Psoas muscle (tissue), 8 donors: ENCODE measurements around the gene CPSF6. TPM values are rescaled to one million over a fixed set of nuclear protein-coding genes. Genes with fewer than 3 reads are reported as not detected.
A peak's percentile ranks its signal among the peaks of the same experiment; 100 is the strongest.

Source experiments
- ATAC-seq, 4 donors: fragments of 200-7000 bp; cut with Tn5 transposase; one replicate each; pipeline ENCODE4 v1.9.1; 2020; ENCODE audit warnings: moderate library complexity in 3 of 4, mild to moderate bottlenecking in 2 of 4
- DNase-seq, 2 donors: peaks; one replicate each; pipeline ENCODE4 v3.0.0-alpha.2; 2020
- H3K27ac ChIP-seq: fragments of 200-600 bp; one replicate; pipeline ENCODE4 v1.8.0; 2022
- H3K27me3 ChIP-seq, 3 donors: fragments of 200-600 bp in 1 of 3; one replicate each; pipeline versions ENCODE4 v1.6.1 to v1.8.0; 2013 to 2022; ENCODE audit warnings: low read length in 2 of 3, mild to moderate bottlenecking in 2 of 3, moderate library complexity in 1 of 3; ENCODE audit not compliant: insufficient read depth in 3 of 3
- H3K36me3 ChIP-seq, 2 donors: fragments of 200-600 bp in 1 of 2; one replicate each; pipeline versions ENCODE4 v1.6.1 to v1.8.0; 2013 to 2022; ENCODE audit warnings: low read depth in 1 of 2, mild to moderate bottlenecking in 1 of 2, moderate library complexity in 1 of 2; ENCODE audit not compliant: insufficient read depth in 1 of 2
- H3K4me1 ChIP-seq: fragments of 200-600 bp; one replicate; pipeline ENCODE4 v1.8.0; 2022
- H3K4me3 ChIP-seq: fragments of 200-600 bp; one replicate; pipeline ENCODE4 v1.8.0; 2022; ENCODE audit warnings: mild to moderate bottlenecking
- H3K9me3 ChIP-seq: fragments of 200-600 bp; one replicate; pipeline ENCODE4 v1.8.0; 2022
- CTCF ChIP-seq: fragments of 200-600 bp; IDR thresholded peaks from one replicate; pipeline ENCODE4 v1.8.0; 2022; ENCODE audit warnings: antibody characterized with exemption
- WGBS, 3 donors: extraction: QIAGEN DNeasy Blood & Tissue Kit; methylation state at CpG; one replicate each; pipeline versions ENCODE4 v1.1.6 to v1.1.7; 2013; 5-methylcytosine and 5-hydroxymethylcytosine counted together
- intact Hi-C, 2 donors: fragments of 100-400 bp; cut with DNase I; formaldehyde crosslinking; loops; one replicate each; pipeline versions ENCODE4 v1.11.0 to v1.14.2; 2022
- polyA plus RNA-seq, 3 donors: library from polyadenylated mRNA; stranded (reverse); fragments of 200-250 nt; gene quantifications; one replicate each; pipeline ENCODE4 v1.2.3, GENCODE V29; 2013
- total RNA-seq, 4 donors: library from RNA; stranded (reverse); fragmentation: NEBNext Ultra II Directional in 2 of 4; extraction: Animal tissue kit (Norgen Biotek cat#: 25700) in 2 of 4; gene quantifications; one replicate each; pipeline versions ENCODE4 v1.2.1 to v1.2.4, GENCODE V29; 2021 to 2023
- donor health status: healthy with polysubstance abuse.
- donor health status: DM: no; HTN: no; CAD: no; lungs with moderate emphysema.
- donor health status: Bipolar disorder and iron deficiency.
- donor health status: healthy.
- donor health status: DM: yes; HTN: yes; CAD: no.
- donor health status: DM: no; HTN: no; CAD: no.
- donor health status: DM: no; HTN: no; CAD: no.
- donor health status: DM: yes; HTN: yes; CAD: no.

The CPSF6 gene
- total and polyA plus RNA-seq, 7 donors = 13.0 to 36.6 (median 23.6) TPM

GRCh38 chr12:69243099-69244084 lies 4.0 kb downstream of the CPSF6 start:
- H3K4me1 ChIP-seq = peaks cover 60% of the 10 kb centered on the region
- TF ChIP-seq CTCF = no peak

GRCh38 chr12:69247268-69248018 lies 8.1 kb downstream of the CPSF6 start:
- H3K36me3 ChIP-seq = peaks cover 0 to 3% of the 10 kb centered on the region in 2 donors
- no peak overlapping the region for H3K27ac ChIP-seq
- WGBS, 3 donors = 70 to 82% (median 71%) methylated on average over 3 of the region's 3 CpGs
- ATAC-seq (no peak), DNase-seq (no peak)
- peaks cover 57% of the 10 kb centered on the region for H3K4me1 ChIP-seq
- no peak for TF ChIP-seq CTCF
- no peaks in the 10 kb centered on the region for H3K27me3 ChIP-seq
- H3K4me3 ChIP-seq = no peak overlapping the region
- no peaks in the 10 kb centered on the region for H3K9me3 ChIP-seq
- intact Hi-C loops = loop anchor here in 1 of 2 donors (10.0 kb wide), 1 partner anchor 413 kb away; no protein-coding TSS in a partner anchor

More at GRCh38 chr12:69243099-69244084, 4.0 kb downstream of the CPSF6 start:
- H3K9me3 ChIP-seq = no peaks in the 10 kb centered on the region
- no peaks in the 10 kb centered on the region for H3K36me3 ChIP-seq
- H3K4me3 ChIP-seq = no peak overlapping the region
- H3K27ac ChIP-seq = no peak overlapping the region
- WGBS, 3 donors = 65 to 75% (median 66%) methylated on average over 7 of the region's 7 CpGs
- DNase-seq = no peak
- H3K27me3 ChIP-seq = no peaks in the 10 kb centered on the region
- ATAC-seq = no peak
- intact Hi-C loops = loop anchor here in 1 of 2 donors (10.0 kb wide), 1 partner anchor 409 kb away; no protein-coding TSS in a partner anchor

- ATAC-seq (peak in 1 of 4 donors; percentile 42), DNase-seq (no peak)
- peaks cover 32% of the 10 kb centered on the region for H3K4me1 ChIP-seq
- WGBS, 3 donors = 28 to 38% (median 29%) methylated on average over 1 of the region's 1 CpG
- no peak overlapping the region for H3K27ac ChIP-seq
- intact Hi-C loops = no loop called here
- H3K9me3 ChIP-seq = no peaks in the 10 kb centered on the region
- no peaks in the 10 kb centered on the region for H3K27me3 ChIP-seq
- H3K36me3 ChIP-seq = peaks cover 2 to 40% of the 10 kb centered on the region in 2 donors
- no peak for TF ChIP-seq CTCF
- H3K4me3 ChIP-seq = no peak overlapping the region
Observed at GRCh38 chr12:69252033-69252432, 12.7 kb downstream of the CPSF6 start.

GRCh38 chr12:69254046-69254445 lies 14.7 kb downstream of the CPSF6 start:
- H3K4me3 ChIP-seq = no peak overlapping the region
- H3K27me3 ChIP-seq = no peaks in the 10 kb centered on the region
- intact Hi-C loops = loop anchor here (2.0 kb wide), 2 partner anchors 97 to 99 kb away; no protein-coding TSS in a partner anchor
- peaks cover 2 to 60% of the 10 kb centered on the region in 2 donors for H3K36me3 ChIP-seq
- ATAC-seq = peak; percentile 62 to 84 (median 72)
- no peak for DNase-seq
- no peak overlapping the region for H3K27ac ChIP-seq
- peaks cover 16% of the 10 kb centered on the region for H3K4me1 ChIP-seq
- peak; percentile 66 for TF ChIP-seq CTCF
- H3K9me3 ChIP-seq = no peaks in the 10 kb centered on the region
